Non-pigmented ciliary epithelial cell (primary cell): Measurements from ENCODE around the gene CD3G.

Experiments used
- DNase-seq: peaks from one replicate; pipeline ENCODE4 v3.0.0-alpha.2; 2010; ENCODE audit warnings: low read depth

CD3G gene

DNA sequence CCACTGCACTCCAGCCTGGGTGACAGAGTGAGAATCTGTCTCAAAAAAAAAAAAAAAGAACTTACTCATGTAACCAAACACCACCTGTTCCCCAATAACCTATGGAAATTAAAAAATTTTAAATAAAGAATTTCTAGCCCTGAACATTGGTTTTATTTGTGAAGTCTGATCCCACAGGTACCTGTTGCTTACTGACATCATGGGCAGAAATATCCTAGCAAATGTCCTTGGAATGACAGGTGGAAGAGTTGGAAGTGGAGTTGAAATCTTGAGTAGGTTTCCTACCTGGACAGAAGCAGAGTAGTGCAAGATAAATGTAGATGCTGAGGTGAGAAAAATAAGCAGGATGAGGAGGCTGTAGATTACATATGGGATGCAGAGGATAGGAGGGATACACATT lies 18.9 kb upstream of the CD3G start:
- no peak for DNase-seq

DNA sequence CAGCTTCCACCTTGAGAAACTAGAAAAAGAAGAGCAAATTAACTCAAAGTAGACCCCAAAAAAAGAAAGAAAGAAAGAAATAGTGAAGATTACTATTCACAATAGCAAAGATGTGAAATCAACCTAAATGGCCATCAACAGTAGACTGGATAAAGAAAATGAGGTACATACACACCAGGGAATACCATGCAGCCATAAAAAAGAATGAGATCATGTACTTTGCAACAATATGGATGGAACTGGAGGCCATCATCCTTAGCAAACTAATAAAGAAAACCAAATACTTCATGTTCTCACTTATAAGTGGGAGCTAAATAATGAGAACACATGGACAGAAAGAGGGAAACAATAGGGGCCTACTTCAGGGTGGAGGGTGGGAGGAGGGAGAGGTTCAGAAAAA lies 15.4 kb upstream of the CD3G start:
- DNase-seq, result no peak

DNA sequence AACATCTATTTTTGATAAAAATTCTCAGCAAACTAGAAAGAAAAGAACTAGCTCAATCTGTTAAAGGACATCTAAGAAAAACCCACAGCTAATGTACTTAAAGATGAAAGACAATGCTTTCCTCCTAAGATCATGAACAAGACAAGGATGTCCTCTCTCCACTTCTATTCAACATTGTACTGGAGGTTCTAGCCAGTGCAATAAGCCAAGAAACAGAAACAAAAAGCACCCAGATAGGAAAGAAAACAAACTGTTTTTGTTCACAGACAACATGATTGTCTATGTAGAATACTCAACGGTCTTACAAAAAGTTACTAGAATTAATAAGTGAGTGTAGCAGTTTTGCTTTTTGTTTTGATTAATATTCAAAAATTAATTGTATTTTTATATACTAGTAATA lies 9.4 kb upstream of the CD3G start:
- DNase-seq, result no peak

DNA sequence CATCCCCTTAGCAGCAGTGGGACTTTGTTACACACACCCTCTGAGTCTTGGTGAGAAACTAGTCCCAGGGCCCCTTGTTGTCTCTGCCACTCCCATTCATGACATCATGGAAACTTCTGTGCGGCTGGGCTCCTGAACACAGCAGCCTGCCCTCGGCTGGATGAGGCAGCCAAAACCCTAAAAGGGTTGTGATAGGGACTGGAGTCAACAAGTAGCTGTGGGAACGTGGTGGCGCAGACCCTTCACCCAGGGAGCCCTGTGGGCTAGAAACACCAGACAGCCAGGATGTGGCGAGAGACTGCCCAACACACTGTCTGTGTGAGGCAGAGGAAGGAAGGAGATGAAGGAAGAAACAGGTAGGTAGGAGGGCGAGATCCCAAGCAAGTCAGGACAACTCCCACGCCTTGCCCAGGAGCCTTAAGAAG lies 5.5 kb upstream of the CD3G start:
- DNase-seq, result no peak

DNA sequence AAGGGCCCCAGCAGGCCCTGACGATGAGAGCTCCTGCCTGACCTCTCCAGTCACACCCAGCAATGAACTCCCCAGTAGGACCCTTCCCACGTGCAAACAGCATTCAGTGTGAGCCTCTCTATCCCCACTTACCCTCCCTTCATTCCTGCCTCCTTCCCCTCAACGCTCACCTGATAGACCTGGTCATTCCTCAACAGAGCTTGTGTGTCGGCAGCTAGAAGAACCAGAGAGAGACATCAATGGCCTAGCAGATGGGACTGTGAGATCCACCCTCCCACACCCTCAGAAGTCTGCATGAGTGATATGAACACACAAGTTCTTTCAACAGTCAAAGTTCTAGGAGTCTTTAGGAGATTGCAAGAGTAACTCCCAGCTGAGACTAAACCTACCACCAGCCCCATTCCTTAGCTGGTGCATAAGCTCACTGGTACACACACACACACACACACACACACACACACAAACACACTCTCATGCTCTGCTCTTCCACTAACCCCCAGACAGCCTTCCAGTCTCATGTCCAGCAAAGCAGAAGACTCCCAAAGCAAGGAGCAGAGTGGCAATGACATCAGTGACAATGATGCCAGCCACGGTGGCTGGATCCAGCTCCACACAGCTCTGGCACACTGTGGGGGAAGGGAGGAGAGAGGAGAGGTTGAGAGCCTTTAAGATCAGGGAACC lies 4.7 kb upstream of the CD3G start:
- DNase-seq, result no peak

DNA sequence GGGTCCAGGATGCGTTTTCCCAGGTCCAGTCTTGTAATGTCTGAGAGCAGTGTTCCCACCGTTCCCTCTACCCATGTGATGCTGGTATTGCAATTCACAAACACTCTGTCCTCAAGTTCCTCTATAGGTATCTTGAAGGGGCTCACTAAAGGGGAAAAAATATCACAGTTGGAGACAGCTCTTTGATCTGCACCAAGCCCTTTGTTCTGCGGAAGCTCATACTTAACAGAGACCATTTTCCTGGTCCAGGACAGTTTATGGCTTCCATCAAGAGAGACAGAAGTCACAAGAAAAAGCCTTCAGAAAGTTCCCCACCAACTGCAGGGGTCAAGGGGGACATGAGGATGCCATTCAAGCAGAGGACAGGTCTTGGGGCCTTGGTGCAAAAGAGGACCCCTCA lies 3.7 kb upstream of the CD3G start:
- no peak for DNase-seq

DNA sequence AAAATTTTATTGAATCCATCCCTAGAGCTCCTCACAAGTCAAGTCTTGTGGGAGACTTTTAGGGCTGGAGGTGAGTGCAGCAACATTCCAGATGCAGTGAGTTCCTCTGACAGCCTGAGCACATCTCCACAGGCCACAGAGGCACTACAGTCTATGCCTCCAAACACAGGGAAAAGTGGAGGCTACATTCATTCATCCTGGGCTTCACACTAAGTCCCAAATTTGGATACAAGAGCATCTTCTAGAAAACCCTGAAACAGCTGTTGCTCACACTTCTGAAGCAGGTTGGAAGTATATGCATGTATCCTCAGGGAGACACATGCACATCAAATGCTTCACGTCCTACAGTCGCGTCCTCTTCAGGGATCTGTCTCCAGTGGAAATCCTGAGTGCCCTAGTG lies 2.9 kb upstream of the CD3G start:
- DNase-seq, result no peak

DNA sequence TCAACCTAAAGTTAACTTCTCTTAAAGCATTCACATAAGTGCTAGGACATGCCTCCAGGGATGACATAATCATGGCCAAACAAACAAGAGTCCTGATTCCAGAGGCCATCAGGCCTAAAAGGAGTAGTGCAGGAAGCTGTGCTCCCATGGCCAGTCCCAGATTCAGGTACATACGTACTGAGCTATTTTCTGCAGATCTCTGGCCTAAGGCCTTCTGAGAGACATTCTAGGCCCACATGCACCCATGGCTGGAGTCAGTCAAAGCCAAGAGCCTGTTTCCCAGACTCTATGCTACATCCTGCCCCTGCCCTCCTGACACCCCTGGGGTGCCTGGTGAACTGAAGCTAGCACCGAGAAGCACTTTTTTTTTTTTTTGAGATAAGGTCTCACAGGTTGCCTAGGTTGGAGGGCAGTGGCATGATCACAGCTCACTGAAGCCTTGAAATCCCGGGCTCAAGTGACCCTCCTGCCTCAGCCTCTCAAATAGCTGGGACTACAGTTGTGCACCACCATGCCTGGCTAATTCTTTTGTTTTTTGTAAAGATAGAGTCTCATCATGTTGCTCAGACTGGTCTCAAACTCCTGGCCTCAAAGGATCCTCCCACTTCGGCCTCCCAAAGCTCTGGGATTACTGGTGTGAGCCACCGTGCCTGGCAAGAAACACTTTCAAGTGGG lies 2.2 kb upstream of the CD3G start:
- no peak for DNase-seq

DNA sequence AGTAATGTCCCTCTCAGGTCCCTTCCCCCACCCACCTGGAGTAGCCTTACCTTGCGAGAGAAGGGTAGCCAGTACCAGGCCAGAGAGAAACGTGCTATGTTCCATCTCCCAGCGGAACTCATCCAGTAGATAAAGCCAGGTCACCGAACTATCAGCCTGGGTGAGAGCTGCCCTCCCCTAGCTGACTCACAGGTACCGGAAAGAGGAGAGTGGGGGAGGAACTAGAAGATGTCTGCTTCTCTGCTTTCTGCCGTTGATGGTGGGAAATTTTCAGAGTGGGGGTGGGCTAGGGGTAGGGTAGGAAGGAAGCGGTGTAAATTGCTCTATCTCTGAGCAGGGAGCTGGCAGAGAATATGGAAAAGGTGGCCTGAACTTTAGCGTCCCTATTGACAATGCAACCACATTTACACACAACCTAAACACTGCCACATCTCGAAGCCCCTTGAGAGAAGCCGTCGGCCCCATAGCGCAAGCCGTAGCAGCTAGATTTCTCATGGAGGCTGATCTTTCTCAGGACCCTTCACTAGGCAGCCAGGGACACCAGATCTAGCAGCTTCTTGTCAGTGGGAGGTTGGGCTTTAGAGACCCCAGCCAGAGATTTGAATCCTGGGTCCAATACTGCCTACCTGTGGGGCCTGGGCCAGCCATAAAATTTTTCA lies 1.5 kb upstream of the CD3G start, which contains the start of gene CD3D:
Gene CD3D, minus strand, starts transcription at position 203 of the 659 bp plus-strand sequence. Its CDS starts 98 bp downstream, at position 105.
- DNase-seq, result no peak

DNA sequence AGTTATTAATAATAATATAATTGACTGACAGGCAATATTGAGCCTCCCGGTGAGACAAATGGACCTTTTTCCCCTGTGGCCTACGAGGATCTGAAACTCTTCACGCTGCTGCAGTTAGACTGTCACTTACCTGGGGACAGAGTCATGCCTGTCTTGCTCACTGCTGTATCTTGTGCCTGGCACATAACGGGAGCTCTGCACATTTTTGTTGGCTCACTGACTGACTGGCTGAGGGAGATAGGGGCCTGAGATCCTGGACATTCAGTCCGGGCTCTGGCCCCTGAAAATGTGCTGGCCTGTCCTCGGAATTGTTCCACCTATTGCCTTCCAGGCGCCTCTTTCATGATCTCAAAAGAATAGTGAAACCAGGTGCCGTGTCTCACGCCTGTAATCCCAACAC lies 896 bp upstream of the CD3G start:
- DNase-seq, result no peak

DNA sequence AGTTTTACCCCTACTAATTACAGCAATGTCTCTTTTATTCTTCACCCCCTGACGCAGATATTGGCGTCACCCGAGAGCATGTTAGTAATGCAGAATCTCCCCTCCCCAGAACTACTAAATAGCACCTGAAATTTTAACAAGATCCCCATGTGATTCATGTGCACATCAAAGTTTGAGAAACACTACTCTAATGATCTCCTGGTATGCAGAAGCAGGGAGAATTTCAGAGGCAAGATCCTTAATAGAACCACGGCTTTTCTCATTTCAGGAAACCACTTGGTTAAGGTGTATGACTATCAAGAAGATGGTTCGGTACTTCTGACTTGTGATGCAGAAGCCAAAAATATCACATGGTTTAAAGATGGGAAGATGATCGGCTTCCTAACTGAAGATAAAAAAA lies 5.3 kb downstream of the CD3G start:
- no peak for DNase-seq

DNA sequence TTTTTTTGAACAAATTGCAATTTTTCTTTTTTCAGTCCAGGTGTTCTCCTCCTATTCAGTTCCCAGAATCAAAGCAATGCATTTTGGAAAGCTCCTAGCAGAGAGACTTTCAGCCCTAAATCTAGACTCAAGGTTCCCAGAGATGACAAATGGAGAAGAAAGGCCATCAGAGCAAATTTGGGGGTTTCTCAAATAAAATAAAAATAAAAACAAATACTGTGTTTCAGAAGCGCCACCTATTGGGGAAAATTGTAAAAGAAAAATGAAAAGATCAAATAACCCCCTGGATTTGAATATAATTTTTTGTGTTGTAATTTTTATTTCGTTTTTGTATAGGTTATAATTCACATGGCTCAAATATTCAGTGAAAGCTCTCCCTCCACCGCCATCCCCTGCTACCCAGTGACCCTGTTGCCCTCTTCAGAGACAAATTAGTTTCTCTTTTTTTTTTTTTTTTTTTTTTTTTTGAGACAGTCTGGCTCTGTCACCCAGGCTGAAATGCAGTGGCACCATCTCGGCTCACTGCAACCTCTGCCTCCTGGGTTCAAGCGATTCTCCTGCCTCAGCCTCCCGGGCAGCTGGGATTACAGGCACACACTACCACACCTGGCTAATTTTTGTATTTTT lies 9.1 kb downstream of the CD3G start:
- DNase-seq, result no peak

DNA sequence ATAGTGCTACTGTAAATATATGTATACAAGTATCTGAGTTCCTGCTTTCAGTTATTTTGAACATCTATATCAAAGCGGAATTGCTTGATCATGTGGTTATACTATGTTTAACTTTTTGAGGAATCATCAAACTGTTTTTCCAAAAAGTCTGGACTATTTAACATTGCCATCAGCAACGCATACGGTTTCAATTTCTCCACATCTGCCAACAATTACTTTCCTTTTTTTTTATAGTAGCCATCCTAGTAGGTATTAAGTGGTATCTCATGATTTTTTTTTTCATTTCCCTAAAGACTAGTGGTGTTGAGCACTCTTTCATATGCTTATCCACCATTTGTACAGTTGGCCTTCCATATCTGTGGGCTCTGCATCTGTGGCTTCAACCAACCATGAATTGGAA lies 13.9 kb downstream of the CD3G start:
- DNase-seq, result no peak

DNA sequence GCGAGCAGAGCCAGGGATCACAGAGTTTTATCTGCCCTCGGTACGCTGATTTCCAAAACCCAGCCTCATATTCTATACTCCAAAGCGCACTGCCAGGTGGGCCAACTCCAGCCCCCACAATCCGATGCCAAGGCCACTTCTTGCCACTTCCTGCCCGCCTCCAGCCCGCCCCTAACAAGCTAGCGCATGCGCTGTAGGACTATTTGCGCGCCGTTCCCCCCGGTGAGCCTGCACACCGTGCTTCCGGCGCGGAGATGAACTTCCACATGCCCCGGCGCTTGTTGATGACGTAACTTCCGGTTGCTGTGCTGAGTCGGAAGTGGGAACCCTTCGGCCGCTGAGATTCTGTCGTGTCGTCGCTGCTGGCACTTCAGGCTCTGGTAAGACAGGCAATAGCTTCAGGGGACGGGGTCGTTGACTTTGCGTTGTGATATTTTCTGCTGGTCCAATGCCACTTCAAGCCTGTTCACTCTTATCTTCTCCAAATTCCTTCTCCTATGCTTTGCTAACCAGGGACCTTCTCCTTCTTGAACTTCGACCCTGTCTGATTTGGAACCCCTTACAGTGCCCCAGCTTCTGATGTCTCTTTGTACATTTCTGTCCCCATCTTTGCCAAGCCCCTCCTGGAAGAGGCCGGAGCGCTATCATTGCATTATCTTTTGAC lies 15.3 kb downstream of the CD3G start, which contains the start of gene UBE4A:
Gene UBE4A, plus strand, starts transcription at position 306 of the 664 bp plus-strand sequence. CDS start 5,481 bp downstream, outside the sequence.
- peak; percentile 63 for DNase-seq

DNA sequence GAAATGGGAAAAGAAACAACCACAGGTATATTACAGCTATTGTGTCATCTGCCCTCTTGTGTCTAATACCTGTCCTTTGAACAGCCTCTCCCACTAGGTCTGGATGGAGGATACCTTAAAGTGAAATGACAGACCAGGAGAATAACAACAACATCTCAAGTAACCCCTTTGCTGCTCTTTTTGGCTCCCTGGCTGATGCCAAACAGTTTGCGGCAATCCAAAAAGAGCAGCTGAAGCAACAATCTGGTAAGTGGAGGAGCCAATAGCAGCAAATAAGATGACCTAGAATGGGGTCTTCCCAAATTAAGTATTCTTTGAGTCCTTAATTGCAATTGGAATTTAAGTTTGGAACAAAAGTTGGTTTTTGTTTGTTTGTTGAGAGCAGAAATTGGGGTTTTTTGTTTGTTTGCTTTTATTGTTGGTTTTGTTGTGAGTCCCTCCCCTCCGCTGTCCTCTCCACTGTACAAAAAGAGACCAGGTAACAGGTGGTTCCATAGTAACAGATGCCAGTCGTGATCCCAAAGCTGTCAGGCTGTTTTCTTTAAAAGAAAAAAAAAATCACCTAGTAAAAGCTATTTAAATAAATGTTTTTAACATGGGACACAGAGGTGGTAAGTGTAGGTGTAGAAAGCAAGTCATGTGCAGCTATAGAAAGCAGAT lies 20.9 kb downstream of the CD3G start:
- no peak for DNase-seq

DNA sequence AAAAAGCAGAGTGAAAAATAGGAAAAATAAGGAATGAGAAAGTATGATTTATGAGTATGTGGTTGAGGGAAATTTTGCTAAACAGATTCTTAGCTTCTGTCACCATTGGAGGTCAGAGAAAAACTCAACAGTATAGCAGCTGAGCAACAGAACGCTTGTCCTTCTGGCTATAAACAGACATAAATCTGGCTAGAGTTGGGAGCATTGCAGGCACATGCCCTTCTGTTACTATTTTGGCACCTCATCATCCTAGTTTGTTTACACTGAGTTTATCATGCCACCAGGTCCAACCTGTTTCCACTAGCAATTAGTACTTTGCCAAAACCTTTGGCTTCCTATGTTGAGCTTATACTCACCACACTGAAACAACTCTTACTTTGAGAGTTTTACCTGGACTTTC lies 22.1 kb downstream of the CD3G start:
- DNase-seq, result no peak

DNA sequence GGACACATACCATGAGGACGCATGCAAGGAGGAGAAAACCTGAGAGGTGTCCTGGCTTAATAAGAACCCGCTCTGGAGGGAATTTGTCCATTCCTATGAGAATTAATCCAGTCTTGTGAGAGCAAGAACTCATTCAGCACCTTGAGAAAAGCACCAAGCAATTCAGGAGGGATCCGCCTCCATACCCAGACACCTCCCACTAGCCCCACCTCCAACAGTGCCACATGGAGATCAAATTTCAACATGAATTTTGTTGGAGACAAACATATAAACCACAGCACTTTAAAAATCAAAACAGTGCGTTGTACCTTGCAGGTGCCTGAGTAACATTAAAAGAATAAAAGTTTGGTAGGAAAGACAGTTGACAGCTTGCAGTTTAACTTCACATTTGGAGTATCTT lies 26.6 kb downstream of the CD3G start:
- DNase-seq, result no peak

DNA sequence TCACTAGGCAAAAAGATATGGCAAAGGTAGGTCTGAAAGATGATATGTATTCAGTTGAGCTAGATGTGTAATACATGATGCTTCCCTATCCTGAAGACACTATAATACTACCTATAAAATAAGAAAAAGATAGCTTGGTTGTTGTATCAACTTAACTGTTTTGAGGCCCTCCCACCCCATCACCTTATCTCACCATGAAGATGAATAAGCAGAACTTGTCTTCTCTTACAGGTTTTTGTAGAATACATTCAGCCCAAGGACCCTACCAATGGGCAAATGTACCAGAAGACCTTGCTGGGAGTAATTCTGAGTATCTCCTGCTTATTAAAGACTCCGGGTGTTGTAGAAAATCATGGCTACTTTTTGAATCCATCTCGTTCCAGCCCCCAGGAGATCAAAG lies 29.1 kb downstream of the CD3G start:
- DNase-seq, result no peak

DNA sequence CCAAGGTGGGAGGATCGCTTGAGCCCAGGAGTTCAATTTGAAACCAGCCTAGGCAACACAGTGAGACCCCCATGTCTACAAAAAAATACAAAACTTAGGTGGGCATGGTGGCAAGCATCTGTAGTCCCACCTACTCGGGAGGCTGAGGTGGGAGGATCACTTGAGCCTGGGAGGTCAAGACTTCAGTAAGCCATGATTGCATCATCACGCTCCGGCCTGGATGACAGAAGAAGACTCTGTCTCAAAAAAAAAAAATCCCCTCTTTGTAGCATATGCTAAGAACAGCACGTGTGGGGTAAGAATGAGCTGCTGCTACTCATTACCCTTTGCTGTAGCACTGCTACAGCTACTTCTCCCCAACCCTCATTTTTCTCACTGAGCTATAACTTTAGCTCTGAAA lies 29.7 kb downstream of the CD3G start:
- DNase-seq, result no peak

DNA sequence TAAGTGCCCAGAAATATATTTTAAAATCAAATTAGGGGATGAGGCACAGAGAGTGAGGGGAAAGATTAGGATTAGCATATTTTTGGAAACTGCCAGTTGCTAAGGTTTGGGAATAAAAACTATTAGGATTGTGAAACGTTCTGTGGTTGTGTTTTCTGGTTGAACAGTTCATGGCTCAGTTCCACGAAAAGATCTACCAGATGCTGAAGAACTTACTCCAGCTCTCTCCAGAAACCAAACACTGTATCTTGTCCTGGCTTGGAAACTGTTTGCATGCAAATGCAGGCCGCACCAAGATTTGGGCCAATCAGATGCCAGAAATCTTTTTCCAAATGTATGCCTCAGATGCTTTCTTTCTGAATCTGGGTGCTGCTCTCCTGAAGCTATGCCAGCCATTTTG lies 30.6 kb downstream of the CD3G start:
- no peak for DNase-seq

DNA sequence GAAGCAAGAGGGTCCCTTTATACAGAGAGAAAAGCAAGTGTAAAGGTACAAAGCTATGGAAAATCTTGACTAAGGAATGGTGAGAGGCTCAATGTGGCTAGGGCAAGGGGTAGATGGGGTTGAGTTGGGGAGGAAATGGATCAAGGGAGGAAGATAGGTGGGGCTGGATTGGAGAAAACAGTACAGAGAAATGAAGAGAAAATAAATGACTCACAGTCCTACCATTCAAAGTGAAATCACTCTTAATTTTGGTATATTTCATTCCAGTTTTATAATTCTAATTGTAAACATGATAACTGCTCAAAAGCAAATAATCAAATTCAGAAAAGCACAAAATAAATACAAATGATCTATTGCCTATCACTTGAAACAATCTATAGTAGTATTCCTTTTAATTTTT lies 31.8 kb downstream of the CD3G start:
- no peak for DNase-seq

DNA sequence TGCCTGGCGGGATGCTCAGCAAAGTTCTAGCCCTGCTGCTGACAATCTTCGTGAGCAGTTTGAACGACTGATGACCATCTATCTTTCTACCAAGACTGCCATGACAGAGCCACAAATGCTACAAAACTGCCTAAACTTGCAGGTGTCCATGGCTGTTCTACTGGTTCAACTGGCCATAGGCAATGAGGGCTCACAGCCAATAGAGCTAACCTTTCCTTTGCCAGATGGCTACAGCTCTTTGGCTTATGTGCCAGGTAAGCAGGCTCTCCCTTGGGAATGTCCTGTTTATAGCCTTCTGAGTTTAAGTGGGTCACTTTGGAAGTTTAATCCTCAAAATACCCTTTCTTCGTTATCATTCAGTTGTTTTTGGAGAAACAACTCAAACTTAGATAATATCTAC lies 35.4 kb downstream of the CD3G start:
- no peak for DNase-seq
